ENCODE data around the gene LAMA2. TPM values are rescaled to one million over a fixed set of nuclear protein-coding genes. Genes with fewer than 3 reads are reported as not detected.

LAMA2 gene
- total RNA-seq, 1 experiment from 2014 or later: 2.2 TPM

GRCh38 chr6:128979071-128979470 is 96.1 kb downstream of the LAMA2 start:
- CTCF ChIA-PET: no interaction called here
- no peak for DNase-seq (ENCODE audit: unreplicated experiment)
- Mint-ChIP-seq H3K27ac (ENCODE audit: low read depth, unreplicated experiment) (no peak overlapping the region), H3K4me1 (ENCODE audit: insufficient read depth, unreplicated experiment) (no peaks in the 10 kb centered on the region), H3K27me3 (ENCODE audit: insufficient read depth, unreplicated experiment) (peaks cover 74% of the 10 kb centered on the region), H3K9me3 (ENCODE audit: unreplicated experiment) (no peaks in the 10 kb centered on the region), H3K4me3 (ENCODE audit: unreplicated experiment) (no peak overlapping the region), H3K36me3 (ENCODE audit: insufficient read depth, unreplicated experiment) (no peaks in the 10 kb centered on the region)
- POLR2A ChIA-PET: no interaction called here
- no TSS peak for BruUV-seq (replicated peaks)
- TF ChIP-seq CTCF (IDR thresholded peaks at IDR 0.05; ENCODE audit: unreplicated experiment): no peak
- intact Hi-C loops (cut with micrococcal nuclease): no loop called here

DNA sequence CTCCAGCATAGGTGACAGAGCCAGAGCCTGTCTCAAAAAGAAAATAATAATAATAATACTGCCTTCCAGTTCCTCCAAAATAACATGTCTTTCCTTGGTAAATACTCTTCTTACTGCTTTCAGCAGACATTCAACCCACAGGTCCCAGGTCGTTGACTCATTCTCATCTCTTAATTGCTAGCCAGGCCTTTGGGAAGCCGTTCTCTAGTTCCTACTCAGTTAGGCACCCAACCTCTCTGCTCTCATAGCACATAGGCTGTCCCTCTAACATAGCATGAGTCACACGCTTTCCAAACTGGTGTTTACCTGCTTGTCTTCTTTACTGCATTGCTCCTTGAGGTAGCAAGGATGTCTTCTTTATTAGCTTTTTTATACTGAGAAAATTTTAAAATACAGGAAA is 98.8 kb downstream of the LAMA2 start:
- DNase-seq (ENCODE audit: unreplicated experiment): peak; percentile 29
- H3K36me3 Mint-ChIP-seq (ENCODE audit: insufficient read depth, unreplicated experiment): no peaks in the 10 kb centered on the region
- no peaks in the 10 kb centered on the region for H3K4me1 Mint-ChIP-seq (ENCODE audit: insufficient read depth, unreplicated experiment)
- no peak overlapping the region for H3K4me3 Mint-ChIP-seq (ENCODE audit: unreplicated experiment)
- intact Hi-C loops (cut with micrococcal nuclease): no loop called here
- H3K9me3 Mint-ChIP-seq (ENCODE audit: unreplicated experiment): no peaks in the 10 kb centered on the region
- TF ChIP-seq CTCF (IDR thresholded peaks at IDR 0.05; ENCODE audit: unreplicated experiment): no peak
- no TSS peak for BruUV-seq (replicated peaks)
- H3K27ac Mint-ChIP-seq (ENCODE audit: low read depth, unreplicated experiment): no peak overlapping the region
- CTCF ChIA-PET: no interaction called here
- POLR2A ChIA-PET: interaction anchor here (0.7 kb wide), 1 partner anchor 378 kb away, joined by 4 read pairs; no protein-coding TSS in a partner anchor
- peaks cover 75% of the 10 kb centered on the region for H3K27me3 Mint-ChIP-seq (ENCODE audit: insufficient read depth, unreplicated experiment)

- no peak for DNase-seq (ENCODE audit: unreplicated experiment)
- H3K9me3 Mint-ChIP-seq (ENCODE audit: unreplicated experiment): no peaks in the 10 kb centered on the region
- no peak overlapping the region for H3K4me3 Mint-ChIP-seq (ENCODE audit: unreplicated experiment)
- H3K27ac Mint-ChIP-seq (ENCODE audit: low read depth, unreplicated experiment): no peak overlapping the region
- ChIA-PET CTCF (no interaction called here), POLR2A (no interaction called here)
- intact Hi-C loops (cut with micrococcal nuclease): no loop called here
- no TSS peak for BruUV-seq (replicated peaks)
- H3K27me3 Mint-ChIP-seq (ENCODE audit: insufficient read depth, unreplicated experiment): peaks cover 48% of the 10 kb centered on the region
- TF ChIP-seq CTCF (IDR thresholded peaks at IDR 0.05; ENCODE audit: unreplicated experiment): no peak
- H3K4me1 Mint-ChIP-seq (ENCODE audit: insufficient read depth, unreplicated experiment): no peaks in the 10 kb centered on the region
- no peaks in the 10 kb centered on the region for H3K36me3 Mint-ChIP-seq (ENCODE audit: insufficient read depth, unreplicated experiment)
These were observed 107.4 kb downstream of the LAMA2 start for GRCh38 chr6:128990360-128990759.

- POLR2A ChIA-PET: no interaction called here
- CTCF ChIA-PET: no interaction called here
- no TSS peak for BruUV-seq (replicated peaks)
- TF ChIP-seq CTCF (IDR thresholded peaks at IDR 0.05; ENCODE audit: unreplicated experiment): no peak
- Mint-ChIP-seq H3K9me3 (ENCODE audit: unreplicated experiment) (no peaks in the 10 kb centered on the region), H3K27ac (ENCODE audit: low read depth, unreplicated experiment) (no peak overlapping the region), H3K36me3 (ENCODE audit: insufficient read depth, unreplicated experiment) (no peaks in the 10 kb centered on the region), H3K4me3 (ENCODE audit: unreplicated experiment) (no peak overlapping the region), H3K4me1 (ENCODE audit: insufficient read depth, unreplicated experiment) (no peaks in the 10 kb centered on the region), H3K27me3 (ENCODE audit: insufficient read depth, unreplicated experiment) (peaks cover 48% of the 10 kb centered on the region)
- intact Hi-C loops (cut with micrococcal nuclease): no loop called here
- no peak for DNase-seq (ENCODE audit: unreplicated experiment)
These were observed 108.0 kb downstream of the LAMA2 start for GRCh38 chr6:128990915-128991314.
